SK-N-SH treated with all-trans-retinoic acid at 6 μM for 48 hours (cell line): ENCODE measurements around the gene IGF2R.

Experiments used
- ARNTL ChIP-seq: fragments of 450-650 bp; formaldehyde crosslinking; IDR thresholded peaks from 2 replicates; pipeline ENCODE4 v1.5.0; 2020; ENCODE audit warnings: low read depth, mild to moderate bottlenecking, moderate library complexity, borderline replicate concordance
- ESRRG ChIP-seq: fragments of 250-450 bp; sonication (Bioruptor Pico); IDR thresholded peaks from 2 replicates; pipeline ENCODE4 v1.6.1; 2021; ENCODE audit warnings: mild to moderate bottlenecking
- PPARA ChIP-seq: fragments of 250-450 bp; sonication (Bioruptor Pico); IDR thresholded peaks from 2 replicates; pipeline ENCODE4 v1.5.0; 2020; ENCODE audit warnings: mild to moderate bottlenecking, borderline replicate concordance
- TOX ChIP-seq: fragments of 250-450 bp; sonication (Bioruptor Pico); IDR thresholded peaks from 2 replicates; pipeline ENCODE4 v1.8.0; 2021; ENCODE audit warnings: mild to moderate bottlenecking, moderate library complexity, borderline replicate concordance
- ZFP30 ChIP-seq: fragments of 450-650 bp; formaldehyde crosslinking; IDR thresholded peaks from 2 replicates; pipeline ENCODE4 v1.5.0; 2022; ENCODE audit warnings: mild to moderate bottlenecking, moderate library complexity
- ZNF8 ChIP-seq: fragments of 450-650 bp; formaldehyde crosslinking; IDR thresholded peaks from 2 replicates; pipeline ENCODE4 v1.5.0; 2020; ENCODE audit warnings: mild to moderate bottlenecking, moderate library complexity
- TF ChIP-seq, protein P1 (sequence below): fragments of 250-450 bp; sonication (Bioruptor Pico); IDR thresholded peaks from 2 replicates; pipeline ENCODE4 v1.8.0; 2020; ENCODE audit warnings: mild to moderate bottlenecking, moderate library complexity, borderline replicate concordance
- TF ChIP-seq, protein P2 (sequence below): fragments of 250-450 bp; sonication (Bioruptor Pico); IDR thresholded peaks from 2 replicates; pipeline ENCODE4 v1.5.1; 2021; ENCODE audit warnings: mild to moderate bottlenecking, moderate library complexity
- TF ChIP-seq, protein P3 (sequence below): fragments of 250-450 bp; sonication (Bioruptor Pico); IDR thresholded peaks from 2 replicates; pipeline ENCODE4 v1.5.1; 2020; ENCODE audit warnings: low read depth, mild to moderate bottlenecking, moderate library complexity

DNA sequence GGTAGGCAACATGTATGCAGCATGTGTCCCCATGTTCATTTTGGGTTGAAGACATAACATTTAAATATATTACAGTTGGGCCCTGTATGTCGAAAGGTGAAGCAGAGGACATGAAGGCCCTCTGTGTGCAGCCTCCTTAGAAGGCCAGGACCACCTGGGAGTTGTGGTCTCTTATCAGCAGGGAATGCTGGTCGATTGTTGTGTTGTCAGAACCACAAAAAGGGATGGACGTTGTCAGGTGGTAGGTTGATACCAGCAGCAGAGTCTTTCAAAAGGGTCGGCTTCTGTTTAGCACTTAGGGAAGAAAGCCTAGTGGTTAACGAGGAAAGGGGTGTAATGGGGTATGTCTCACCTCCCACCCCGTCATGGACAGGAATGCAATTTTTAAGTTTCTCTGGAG lies 85.4 kb downstream of the IGF2R start:
- TF ChIP-seq, protein P1, sequence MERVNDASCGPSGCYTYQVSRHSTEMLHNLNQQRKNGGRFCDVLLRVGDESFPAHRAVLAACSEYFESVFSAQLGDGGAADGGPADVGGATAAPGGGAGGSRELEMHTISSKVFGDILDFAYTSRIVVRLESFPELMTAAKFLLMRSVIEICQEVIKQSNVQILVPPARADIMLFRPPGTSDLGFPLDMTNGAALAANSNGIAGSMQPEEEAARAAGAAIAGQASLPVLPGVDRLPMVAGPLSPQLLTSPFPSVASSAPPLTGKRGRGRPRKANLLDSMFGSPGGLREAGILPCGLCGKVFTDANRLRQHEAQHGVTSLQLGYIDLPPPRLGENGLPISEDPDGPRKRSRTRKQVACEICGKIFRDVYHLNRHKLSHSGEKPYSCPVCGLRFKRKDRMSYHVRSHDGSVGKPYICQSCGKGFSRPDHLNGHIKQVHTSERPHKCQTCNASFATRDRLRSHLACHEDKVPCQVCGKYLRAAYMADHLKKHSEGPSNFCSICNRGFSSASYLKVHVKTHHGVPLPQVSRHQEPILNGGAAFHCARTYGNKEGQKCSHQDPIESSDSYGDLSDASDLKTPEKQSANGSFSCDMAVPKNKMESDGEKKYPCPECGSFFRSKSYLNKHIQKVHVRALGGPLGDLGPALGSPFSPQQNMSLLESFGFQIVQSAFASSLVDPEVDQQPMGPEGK (CRISPR knock-in tag) = no peak
- no peak for TF ChIP-seq TOX
- no peak for TF ChIP-seq PPARA (CRISPR knock-in tag)
- TF ChIP-seq, protein P2, sequence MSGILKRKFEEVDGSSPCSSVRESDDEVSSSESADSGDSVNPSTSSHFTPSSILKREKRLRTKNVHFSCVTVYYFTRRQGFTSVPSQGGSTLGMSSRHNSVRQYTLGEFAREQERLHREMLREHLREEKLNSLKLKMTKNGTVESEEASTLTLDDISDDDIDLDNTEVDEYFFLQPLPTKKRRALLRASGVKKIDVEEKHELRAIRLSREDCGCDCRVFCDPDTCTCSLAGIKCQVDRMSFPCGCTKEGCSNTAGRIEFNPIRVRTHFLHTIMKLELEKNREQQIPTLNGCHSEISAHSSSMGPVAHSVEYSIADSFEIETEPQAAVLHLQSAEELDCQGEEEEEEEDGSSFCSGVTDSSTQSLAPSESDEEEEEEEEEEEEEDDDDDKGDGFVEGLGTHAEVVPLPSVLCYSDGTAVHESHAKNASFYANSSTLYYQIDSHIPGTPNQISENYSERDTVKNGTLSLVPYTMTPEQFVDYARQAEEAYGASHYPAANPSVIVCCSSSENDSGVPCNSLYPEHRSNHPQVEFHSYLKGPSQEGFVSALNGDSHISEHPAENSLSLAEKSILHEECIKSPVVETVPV (CRISPR knock-in tag) = no peak
- no peak for TF ChIP-seq ESRRG (CRISPR knock-in tag)
- TF ChIP-seq ZFP30 (CRISPR knock-in tag) = no peak
- TF ChIP-seq, protein P3, sequence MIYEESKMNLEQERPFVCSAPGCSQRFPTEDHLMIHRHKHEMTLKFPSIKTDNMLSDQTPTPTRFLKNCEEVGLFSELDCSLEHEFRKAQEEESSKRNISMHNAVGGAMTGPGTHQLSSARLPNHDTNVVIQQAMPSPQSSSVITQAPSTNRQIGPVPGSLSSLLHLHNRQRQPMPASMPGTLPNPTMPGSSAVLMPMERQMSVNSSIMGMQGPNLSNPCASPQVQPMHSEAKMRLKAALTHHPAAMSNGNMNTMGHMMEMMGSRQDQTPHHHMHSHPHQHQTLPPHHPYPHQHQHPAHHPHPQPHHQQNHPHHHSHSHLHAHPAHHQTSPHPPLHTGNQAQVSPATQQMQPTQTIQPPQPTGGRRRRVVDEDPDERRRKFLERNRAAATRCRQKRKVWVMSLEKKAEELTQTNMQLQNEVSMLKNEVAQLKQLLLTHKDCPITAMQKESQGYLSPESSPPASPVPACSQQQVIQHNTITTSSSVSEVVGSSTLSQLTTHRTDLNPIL (CRISPR knock-in tag) = no peak
- no peak for TF ChIP-seq ARNTL
- TF ChIP-seq ZNF8 (CRISPR knock-in tag) = no peak
